IMR-90 (cell line): ENCODE measurements around the gene NMNAT1.

Experiments
- BHLHE40 ChIP-seq: fragments of 150-350 bp; IDR thresholded peaks from 2 replicates; pipeline ENCODE4 v1.6.1; 2016; ENCODE audit warnings: mild to moderate bottlenecking, low read depth, low read length
- CEBPB ChIP-seq: IDR thresholded peaks from 2 replicates; pipeline ENCODE4 v1.6.1; 2012; ENCODE audit warnings: low read depth, low read length, improper control_type of control experiment
- CHD1 ChIP-seq: IDR thresholded peaks from 2 replicates; pipeline ENCODE4 v1.6.1; 2012; ENCODE audit warnings: low read depth, low read length, improper control_type of control experiment
- ELK1 ChIP-seq: fragments of 150-350 bp; IDR thresholded peaks from 2 replicates; pipeline ENCODE4 v1.6.1; 2016; ENCODE audit warnings: low read depth, mild to moderate bottlenecking, low read length, moderate library complexity, borderline replicate concordance
- FOS ChIP-seq: fragments of 150-350 bp; IDR thresholded peaks from 2 replicates; pipeline ENCODE4 v1.6.1; 2016; ENCODE audit warnings: low read depth, low read length
- MAFK ChIP-seq: IDR thresholded peaks from 2 replicates; pipeline ENCODE4 v1.6.1; 2012; ENCODE audit warnings: low read depth, low read length, improper control_type of control experiment
- MAZ ChIP-seq: IDR thresholded peaks from 2 replicates; pipeline ENCODE4 v1.6.1; 2012; ENCODE audit warnings: low read depth, mild to moderate bottlenecking, low read length, improper control_type of control experiment, moderate library complexity, borderline replicate concordance
- NFE2L2 ChIP-seq: fragments of 150-350 bp; IDR thresholded peaks from 2 replicates; pipeline ENCODE4 v1.6.1; 2016; ENCODE audit warnings: low read depth, mild to moderate bottlenecking, low read length
- POLR2A ChIP-seq: IDR thresholded peaks from 2 replicates; pipeline ENCODE4 v1.6.1; 2012; ENCODE audit warnings: mild to moderate bottlenecking, low read depth, low read length
- RAD21 ChIP-seq: IDR thresholded peaks from 2 replicates; pipeline ENCODE4 v1.6.1; 2012; ENCODE audit warnings: low read length, improper control_type of control experiment
- RFX5 ChIP-seq: IDR thresholded peaks from 2 replicates; pipeline ENCODE4 v1.8.0; 2012; ENCODE audit warnings: low read depth, mild to moderate bottlenecking, low read length, moderate library complexity
- SMC3 ChIP-seq: fragments of 150-350 bp; IDR thresholded peaks from 2 replicates; pipeline ENCODE4 v1.6.1; 2016; ENCODE audit warnings: low read depth, mild to moderate bottlenecking, antibody characterized with exemption, low read length, moderate library complexity
- TF ChIP-seq, protein P1 (sequence below): conservative IDR thresholded peaks from 2 replicates; pipeline ENCODE4 v1.5.1; 2012; ENCODE audit warnings: mild to moderate bottlenecking, low read depth, low read length, improper control_type of control experiment
- TF ChIP-seq, protein P2 (sequence below): fragments of 150-350 bp; IDR thresholded peaks from 2 replicates; pipeline ENCODE4 v1.6.1; 2017; ENCODE audit warnings: mild to moderate bottlenecking, antibody characterized with exemption, low read length, low read depth

- no peak for TF ChIP-seq BHLHE40
- TF ChIP-seq, protein P1, sequence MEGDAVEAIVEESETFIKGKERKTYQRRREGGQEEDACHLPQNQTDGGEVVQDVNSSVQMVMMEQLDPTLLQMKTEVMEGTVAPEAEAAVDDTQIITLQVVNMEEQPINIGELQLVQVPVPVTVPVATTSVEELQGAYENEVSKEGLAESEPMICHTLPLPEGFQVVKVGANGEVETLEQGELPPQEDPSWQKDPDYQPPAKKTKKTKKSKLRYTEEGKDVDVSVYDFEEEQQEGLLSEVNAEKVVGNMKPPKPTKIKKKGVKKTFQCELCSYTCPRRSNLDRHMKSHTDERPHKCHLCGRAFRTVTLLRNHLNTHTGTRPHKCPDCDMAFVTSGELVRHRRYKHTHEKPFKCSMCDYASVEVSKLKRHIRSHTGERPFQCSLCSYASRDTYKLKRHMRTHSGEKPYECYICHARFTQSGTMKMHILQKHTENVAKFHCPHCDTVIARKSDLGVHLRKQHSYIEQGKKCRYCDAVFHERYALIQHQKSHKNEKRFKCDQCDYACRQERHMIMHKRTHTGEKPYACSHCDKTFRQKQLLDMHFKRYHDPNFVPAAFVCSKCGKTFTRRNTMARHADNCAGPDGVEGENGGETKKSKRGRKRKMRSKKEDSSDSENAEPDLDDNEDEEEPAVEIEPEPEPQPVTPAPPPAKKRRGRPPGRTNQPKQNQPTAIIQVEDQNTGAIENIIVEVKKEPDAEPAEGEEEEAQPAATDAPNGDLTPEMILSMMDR: no peak
- no peak for TF ChIP-seq SMC3
- TF ChIP-seq RFX5: no peak
- TF ChIP-seq NFE2L2: no peak
- no peak for TF ChIP-seq POLR2A
- no peak for TF ChIP-seq CEBPB
- TF ChIP-seq RAD21: no peak
- TF ChIP-seq FOS: no peak
- TF ChIP-seq, protein P2, sequence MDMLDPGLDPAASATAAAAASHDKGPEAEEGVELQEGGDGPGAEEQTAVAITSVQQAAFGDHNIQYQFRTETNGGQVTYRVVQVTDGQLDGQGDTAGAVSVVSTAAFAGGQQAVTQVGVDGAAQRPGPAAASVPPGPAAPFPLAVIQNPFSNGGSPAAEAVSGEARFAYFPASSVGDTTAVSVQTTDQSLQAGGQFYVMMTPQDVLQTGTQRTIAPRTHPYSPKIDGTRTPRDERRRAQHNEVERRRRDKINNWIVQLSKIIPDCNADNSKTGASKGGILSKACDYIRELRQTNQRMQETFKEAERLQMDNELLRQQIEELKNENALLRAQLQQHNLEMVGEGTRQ: no peak
- no peak for TF ChIP-seq MAFK
- TF ChIP-seq ELK1: no peak
- TF ChIP-seq CHD1: no peak
- no peak for TF ChIP-seq MAZ
These were observed 88.2 kb downstream of the NMNAT1 start for GRCh38 chr1:10031461-10031860.
